ENCODE measurements around the gene ZMIZ1.
"Not testable (repeated sequence)": the region's sequence is repeated elsewhere in the genome, so short reads cannot be mapped to it uniquely, and the experiment has no call there.

ZMIZ1 gene

DNA sequence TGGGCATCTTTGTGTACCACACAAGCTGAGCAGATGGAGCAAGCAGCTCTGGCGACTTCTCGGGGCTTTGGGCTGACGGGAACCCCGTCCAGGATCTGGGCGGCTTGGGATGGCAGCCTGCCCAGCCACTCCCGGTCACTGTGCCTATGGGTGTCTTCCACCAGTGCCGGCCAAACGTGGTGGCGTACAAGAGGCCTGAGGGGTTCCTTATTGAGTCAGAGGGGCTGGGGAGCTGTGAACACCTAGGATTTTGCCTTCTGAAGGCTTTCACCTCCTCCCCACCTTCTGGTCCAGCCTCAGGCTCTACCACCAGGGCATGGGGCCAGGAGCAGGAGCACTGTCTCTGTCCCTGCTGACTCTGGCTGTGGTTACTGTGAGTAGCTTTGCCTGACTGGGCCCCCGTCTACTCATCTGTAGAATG, 206.7 kb downstream of the ZMIZ1 start:
- DNase-seq = no peak

GRCh38 chr10:79277579-79278269, 209.0 kb downstream of the ZMIZ1 start:
- DNase-seq = no peak

DNA sequence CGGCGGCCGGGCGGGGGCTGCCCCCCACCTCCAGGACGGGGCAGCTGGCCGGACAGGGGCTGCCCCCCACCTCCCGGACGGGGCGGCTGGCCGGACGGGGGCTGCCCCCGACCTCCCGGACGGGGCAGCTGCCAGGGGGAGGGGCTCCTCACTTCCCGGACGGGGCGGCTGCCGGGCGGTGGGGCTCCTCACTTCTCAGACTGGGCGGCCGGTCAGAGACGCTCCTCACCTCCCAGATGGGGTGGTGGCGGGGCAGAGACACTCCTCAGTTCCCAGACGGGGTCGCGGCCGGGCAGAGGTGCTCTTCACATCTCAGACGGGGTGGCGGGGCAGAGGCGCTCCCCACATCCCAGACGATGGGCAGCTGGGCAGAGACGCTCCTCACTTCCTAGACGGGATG, 210.3 kb downstream of the ZMIZ1 start:
- DNase-seq = not testable (repeated sequence)

DNA sequence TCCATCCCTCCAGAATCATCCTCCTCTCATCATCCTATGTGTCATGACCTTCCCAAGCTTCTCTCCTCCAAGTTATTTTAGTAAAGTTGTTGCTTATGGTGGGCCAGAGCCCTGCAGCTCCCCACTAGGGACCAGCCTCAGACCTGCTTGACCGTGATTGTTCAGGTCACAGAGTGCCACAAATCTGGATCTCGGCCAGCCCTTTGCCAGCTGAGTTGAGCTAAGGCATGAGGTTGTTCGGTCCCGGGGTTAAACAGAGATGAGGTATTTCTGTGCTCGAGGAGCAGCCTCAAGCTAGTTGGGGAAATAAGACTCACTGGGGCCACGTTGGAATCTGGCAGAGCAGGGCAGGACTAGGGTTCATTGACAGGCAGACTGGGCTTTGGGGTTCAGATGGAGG, 212.2 kb downstream of the ZMIZ1 start:
- DNase-seq = no peak

DNA sequence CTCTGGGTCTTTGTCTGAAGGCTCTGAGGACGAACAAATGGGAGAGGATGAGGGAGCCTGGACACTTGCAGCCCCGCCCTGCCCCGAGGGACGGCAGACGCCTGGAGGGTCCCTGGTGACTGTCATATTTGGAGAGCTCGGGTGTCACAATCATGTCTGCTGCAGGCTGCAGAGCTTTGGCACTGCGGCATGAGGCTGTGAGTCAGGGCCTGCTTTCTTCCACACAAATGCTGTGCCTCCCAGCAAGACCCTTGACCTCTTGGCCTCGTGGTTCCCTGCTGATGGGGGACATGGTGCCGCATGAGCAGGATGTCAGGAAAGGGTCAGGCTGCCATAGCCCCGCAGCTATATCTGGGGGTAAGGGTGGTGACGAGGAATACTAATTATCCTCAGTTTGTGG, 213.6 kb downstream of the ZMIZ1 start:
- no peak for DNase-seq

DNA sequence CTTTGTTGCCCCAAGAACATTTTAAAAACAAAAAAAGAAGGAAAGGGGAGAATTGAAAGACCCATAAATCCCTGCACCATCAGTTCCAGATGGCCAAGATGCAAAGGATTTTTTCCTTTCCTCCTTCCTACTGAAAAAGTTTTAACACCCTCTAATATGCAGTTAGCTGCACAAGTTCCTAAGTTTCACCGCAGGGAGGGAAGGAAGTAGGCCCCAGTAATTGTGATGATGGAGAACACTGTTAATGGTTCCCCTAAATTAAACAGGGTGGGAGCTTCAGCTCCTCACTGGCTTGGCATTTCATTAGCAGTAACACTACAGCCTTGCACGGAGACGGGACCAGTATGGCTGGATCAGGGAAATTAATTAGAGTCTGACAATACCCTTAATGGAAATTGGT, 214.8 kb downstream of the ZMIZ1 start:
- DNase-seq = no peak

DNA sequence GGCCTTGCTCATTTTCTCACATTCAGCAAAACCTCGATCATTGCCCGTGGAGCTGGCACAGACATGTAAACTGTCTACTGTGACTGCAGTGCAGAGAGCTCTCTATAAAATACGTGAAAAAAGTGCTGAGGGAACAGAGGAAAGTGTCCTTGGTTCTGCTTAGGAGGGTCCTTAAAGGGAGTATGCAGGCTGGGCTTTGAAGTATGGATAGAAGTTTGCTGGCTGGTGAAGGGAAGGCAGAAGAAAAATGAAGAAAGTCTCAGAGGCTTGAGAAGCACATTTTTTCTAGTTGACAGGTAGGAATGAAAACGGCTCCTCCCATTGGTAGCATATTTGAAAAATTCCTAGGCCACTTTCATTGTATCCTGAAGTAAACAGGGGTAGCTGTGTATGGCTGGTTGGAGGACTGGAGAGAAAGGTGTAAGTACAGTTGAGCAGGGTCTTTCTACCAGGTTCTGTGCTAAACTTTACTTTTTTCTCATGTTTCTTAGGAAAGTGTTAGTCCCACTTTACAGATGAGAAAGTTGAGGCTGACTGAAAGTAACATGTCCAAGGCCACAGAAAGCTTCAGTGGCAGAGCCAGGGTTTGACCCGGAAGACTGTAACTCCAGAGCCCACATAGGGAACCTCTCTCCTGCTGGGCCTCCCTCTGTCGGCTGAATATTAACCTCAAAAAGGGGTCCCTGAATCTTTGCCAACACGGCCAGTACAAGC, 215.5 kb downstream of the ZMIZ1 start:
- no peak for DNase-seq

GRCh38 chr10:79285315-79286197, 216.8 kb downstream of the ZMIZ1 start:
- DNase-seq = no peak

DNA sequence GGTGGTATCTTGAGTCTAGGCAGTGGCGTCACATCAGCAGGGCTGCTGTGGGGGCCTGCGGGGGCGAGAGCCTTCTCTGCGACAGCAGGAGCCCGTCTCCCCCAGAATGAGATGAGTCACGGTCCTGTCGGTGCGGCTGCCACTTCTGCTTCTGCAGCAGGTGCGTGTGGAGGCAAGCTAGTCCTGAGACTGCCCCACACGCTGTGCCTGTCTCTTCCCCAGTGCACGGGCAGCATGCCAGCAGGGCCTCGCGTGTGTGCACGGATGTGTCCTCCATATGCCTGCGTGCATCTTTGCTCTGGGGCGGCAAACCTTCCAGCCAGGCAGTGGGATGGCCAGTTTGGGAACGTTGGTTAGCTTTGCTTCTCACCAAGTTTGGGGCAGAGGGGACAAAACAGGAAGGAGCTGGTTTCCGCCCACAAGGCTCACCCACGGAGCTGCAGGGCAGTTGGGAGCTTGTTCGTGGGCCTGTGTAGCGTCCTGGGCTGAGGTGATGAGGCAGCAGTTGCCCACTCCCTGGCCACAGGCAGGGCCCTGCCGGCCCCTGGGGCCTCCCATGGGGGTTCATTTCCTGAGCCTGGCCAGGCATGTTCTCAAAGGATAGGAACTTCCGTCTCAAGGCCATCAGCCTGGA, 217.7 kb downstream of the ZMIZ1 start:
- no peak for DNase-seq

DNA sequence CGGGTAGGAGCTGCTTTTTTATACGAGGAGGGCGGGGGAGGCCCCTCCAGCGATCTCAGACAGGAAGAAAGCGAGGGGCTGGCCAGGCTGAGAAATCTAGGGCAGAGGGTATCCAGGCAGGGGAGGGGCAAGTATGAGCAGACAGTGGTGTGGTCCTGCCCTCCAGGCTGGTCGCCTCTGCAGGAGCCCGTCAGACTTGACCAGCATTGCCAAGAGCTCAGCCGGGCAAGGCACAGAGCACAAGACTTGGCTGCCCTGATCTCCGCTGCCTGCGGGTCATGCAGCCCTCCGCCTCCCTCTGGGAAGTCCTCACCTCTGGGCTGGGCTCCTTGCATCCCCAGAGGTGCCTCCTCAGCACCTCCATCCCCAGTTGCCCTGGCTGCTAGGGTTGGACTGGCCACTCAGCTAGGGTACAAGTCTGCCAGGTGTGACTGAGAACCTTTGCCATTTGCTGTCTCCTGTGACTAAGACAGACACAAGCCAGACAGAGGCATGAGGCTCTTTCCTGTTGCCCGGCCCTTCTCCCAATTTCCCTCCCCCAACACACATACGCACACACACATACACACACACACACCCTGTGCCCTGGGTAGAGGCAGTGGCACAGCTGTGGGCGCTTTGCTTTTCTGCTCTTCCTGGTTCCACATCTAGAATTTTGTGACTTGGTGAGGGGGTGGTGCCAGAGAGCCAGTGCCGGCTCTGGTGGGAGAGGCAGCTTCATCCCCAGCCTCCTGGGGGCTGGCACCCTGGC, 219.4 kb downstream of the ZMIZ1 start:
- no peak for DNase-seq

- no peak for DNase-seq
Measured at GRCh38 chr10:79289801-79290200, 221.0 kb downstream of the ZMIZ1 start.

DNA sequence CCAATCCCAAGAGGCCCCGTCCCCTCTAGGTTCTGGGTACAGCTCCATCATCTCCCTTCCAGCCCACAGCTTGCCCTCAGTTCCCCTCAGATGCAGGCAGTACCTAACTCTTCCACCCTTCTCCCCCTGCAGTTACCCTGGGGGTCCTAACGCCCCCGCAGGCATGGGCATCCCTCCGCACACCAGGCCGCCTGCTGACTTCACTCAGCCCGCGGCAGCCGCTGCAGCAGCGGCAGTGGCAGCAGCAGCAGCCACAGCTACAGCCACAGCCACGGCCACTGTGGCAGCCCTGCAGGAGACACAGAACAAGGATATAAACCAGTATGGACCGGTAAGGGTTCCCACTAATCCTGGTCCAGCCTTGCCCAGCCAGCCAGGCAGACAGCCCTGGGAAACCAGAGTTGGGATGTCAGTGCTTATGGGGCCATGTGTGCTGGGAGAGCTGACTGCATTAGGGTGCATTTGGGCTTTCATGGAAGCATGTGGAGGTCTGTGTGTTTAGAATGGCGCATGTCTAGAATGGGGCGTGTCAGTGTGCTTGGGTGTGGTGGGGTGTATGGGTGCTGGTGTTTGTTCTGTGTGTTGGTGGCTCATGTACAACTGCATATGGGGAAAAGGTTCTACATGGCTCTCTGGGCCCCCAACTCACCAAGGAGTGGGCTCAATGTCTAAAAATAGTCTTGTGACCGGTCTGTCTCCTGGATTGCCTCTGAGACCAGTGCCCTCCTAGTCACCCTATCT, 223.4 kb downstream of the ZMIZ1 start:
- DNase-seq = no peak

DNA sequence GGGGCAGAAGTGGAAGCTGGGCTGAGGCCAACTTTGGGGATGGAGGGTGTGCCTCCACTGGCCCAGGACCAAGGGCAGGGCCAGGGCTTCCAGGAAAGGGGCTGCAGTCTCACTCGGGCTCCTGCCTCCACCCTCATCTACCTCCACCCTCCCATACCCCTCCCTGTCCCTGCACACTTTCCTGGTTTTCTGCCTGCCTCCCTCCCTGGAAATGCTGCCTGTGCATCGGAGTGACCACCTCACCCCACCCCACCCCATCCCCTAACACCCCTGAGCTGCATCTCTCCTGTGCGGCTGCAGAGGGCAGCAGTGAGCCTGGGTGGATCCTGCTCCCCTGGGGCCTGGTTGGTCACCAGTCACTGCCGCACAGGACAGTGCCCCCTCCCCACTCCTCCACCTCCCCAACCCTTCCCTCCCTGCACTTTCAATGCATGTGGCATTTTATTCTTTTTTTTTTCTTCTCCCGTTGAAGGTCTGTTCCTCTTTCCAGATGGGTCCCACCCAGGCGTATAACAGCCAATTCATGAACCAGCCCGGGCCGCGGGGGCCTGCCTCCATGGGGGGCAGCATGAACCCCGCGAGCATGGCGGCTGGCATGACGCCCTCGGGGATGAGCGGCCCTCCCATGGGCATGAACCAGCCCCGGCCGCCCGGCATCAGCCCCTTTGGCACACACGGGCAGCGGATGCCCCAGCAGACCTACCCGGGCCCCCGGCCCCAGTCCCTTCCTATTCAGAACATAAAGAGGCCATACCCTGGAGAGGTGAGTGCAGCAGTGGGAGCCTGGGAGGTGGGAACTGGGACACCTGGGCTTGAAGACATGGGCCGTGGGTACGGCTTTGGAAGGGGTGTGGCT, 224.4 kb downstream of the ZMIZ1 start:
- no peak for DNase-seq

DNA sequence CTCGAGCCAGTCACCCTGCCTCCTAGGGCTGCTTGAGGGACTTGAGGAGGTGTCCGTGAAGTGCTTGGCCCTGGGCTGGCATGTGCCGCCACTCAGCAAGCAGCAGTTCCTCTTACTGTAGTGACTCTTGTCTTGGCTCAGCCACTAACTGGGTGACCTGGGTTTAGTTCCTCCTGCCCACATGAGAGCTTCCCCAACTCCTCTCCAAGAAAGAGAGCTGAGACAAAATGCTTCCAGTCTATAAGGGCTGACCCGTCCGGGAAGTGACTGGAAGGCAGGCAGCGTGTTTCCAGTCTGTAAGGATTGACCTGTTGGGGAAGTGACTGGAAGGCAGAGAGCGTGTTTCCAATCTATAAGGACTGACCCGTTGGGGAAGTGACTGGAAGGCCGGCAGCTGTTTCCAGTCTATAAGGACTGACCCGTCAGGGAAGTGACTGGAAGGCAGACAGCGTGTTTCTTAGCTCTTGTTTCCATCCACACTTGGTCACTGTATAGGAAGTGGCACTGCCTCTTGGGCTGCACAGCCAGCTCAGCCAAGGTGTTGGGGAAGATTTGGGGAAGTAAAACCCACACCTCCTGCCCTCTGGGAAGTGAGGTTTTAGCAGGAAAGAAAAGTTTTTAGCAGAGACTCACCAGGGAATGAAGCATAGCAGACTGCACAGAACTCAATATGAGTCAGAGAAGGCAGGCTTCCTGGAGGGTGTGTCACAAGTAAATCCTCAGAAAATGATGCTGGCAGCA, 225.2 kb downstream of the ZMIZ1 start:
- DNase-seq = no peak

DNA sequence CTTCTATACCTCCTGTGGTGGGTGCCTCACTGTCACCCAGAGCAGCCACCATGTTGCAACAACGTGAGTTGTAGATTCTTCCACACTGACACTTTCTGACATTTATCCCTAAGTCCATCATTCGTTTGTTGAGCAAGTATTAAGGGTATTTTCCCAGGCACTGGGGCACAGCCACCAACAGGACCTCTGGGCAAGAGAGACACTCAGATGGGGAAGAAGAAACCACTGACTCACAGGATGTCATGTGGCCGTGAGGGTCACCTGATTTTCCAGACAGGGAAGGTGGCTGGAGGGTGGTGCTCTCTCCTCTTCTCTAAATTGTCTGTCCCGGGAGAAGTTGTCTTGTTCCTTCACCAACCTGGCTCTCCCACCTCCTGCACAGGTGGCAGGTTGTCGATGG, 226.8 kb downstream of the ZMIZ1 start:
- DNase-seq = no peak

GRCh38 chr10:79296431-79296830, 227.7 kb downstream of the ZMIZ1 start:
- no peak for DNase-seq

DNA sequence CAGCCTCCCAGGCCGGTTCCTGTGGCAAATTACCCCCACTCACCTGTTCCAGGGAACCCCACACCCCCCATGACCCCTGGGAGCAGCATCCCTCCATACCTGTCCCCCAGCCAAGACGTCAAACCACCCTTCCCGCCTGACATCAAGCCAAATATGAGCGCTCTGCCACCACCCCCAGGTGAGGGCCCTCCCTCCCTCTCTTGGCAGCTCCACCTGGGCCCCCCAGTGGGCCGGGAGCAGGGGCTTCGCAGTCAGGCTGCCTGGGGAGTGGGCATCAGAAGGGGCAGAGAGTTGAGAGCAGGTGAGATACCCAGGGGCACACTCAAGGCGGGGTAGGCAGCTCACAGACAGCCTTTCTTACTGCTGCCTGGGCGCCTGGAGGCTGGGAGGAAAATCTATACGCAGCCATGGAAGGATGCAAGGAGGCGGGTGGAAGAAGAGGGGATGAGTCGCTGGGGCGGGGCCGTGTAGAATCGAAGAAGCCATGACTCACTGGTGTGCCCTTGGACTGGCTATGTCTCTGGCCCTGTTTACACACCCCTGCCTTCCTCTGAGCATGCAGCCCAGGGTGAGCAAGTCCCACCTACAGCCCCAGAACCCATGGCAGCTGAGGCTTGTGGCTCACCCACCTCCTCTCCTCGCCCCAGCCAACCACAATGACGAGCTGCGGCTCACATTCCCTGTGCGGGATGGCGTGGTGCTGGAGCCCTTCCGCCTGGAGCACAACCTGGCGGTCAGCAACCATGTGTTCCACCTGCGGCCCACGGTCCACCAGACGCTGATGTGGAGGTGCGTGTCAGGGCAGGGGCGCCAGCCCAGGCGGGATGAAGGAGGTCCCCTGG, 229.9 kb downstream of the ZMIZ1 start:
- no peak for DNase-seq

GRCh38 chr10:79299397-79300241, 230.9 kb downstream of the ZMIZ1 start:
- no peak for DNase-seq

All from DMS 273 treated with DMSO at 0.1 percent for 48 hours (cell line).